ENCODE measurements around the gene TIAM1. TPM values are rescaled to one million over a fixed set of nuclear protein-coding genes. Genes with fewer than 3 reads are reported as not detected.

The TIAM1 gene
- polyA plus RNA-seq, 2 of the 4 experiments (the other 2 are of a cell fraction): 0.23 to 0.40 TPM

- POLR2A ChIA-PET: no interaction called here
- TF ChIP-seq HDAC2 (IDR thresholded peaks at IDR 0.05): no peak
- TF ChIP-seq MAZ (IDR thresholded peaks at IDR 0.05; ENCODE audit: borderline replicate concordance, low read depth, low read length): no peak
- no peak for TF ChIP-seq RFX5 (IDR thresholded peaks at IDR 0.05)
- no peak for TF ChIP-seq RAD21 (conservative IDR thresholded peaks at IDR 0.05 in 1 of 2, IDR thresholded peaks at IDR 0.05 in 1 of 2)
- no peak for TF ChIP-seq ZFP36 (IDR thresholded peaks at IDR 0.05; ENCODE audit: borderline replicate concordance, partially characterized antibody)
- DNase-seq (ENCODE audit: low read depth in 1 of 2, low spot score in 1 of 2): no peak
- no peak for ATAC-seq
- no peak for FAIRE-seq
- H3K27ac ChIP-seq: no peak overlapping the region
- no peak overlapping the region for H3K4me2 ChIP-seq
- H3K4me1 ChIP-seq: no peaks in the 10 kb centered on the region
- H3K9me3 ChIP-seq: no peaks in the 10 kb centered on the region
- H3K4me3 ChIP-seq: no peak overlapping the region
- WGBS (ENCODE audit: missing lambda C conversion rate): 60% methylated on average over 9 of the region's 9 CpGs
- CTCF ChIA-PET: interaction anchor here (1.6 kb wide), 1 partner anchor 13 kb away, joined by 4 read pairs; no protein-coding TSS in a partner anchor
These were observed 14.5 kb downstream of the TIAM1 start for GRCh38 chr21:31329456-31330143.

GRCh38 chr21:31326522-31327242, 17.4 kb downstream of the TIAM1 start:
- Histone ChIP-seq H3K27ac (no peak overlapping the region), H3K9me3 (no peaks in the 10 kb centered on the region), H3K4me1 (no peaks in the 10 kb centered on the region), H3K4me3 (no peak overlapping the region), H3K4me2 (no peak overlapping the region)
- FAIRE-seq (no peak), ATAC-seq (no peak), DNase-seq (ENCODE audit: low read depth in 1 of 2, low spot score in 1 of 2) (no peak)
- WGBS (ENCODE audit: missing lambda C conversion rate): 33% methylated on average over 14 of the region's 14 CpGs
- CTCF ChIA-PET: interaction anchor here (1.3 kb wide), 1 partner anchor 20 kb away, joined by 5 read pairs; no protein-coding TSS in a partner anchor
- POLR2A ChIA-PET: no interaction called here
- TF ChIP-seq GATA3 (IDR thresholded peaks at IDR 0.05; ENCODE audit: borderline replicate concordance): no peak
- TF ChIP-seq HOXB5 (CRISPR knock-in tag; IDR thresholded peaks at IDR 0.05): no peak
- no peak for TF ChIP-seq RARB (CRISPR knock-in tag; IDR thresholded peaks at IDR 0.05)

- no peaks in the 10 kb centered on the region for H3K9me3 ChIP-seq
- POLR2A ChIA-PET: no interaction called here
- ATAC-seq (no peak), FAIRE-seq (no peak), DNase-seq (ENCODE audit: low read depth in 1 of 2, low spot score in 1 of 2) (no peak)
- H3K4me1 ChIP-seq: no peaks in the 10 kb centered on the region
- TF ChIP-seq NR3C1 (IDR thresholded peaks at IDR 0.05) (no peak), CEBPB (IDR thresholded peaks at IDR 0.05) (no peak), POLR2A (IDR thresholded peaks at IDR 0.05; ENCODE audit: low read length) (no peak), BCL3 (IDR thresholded peaks at IDR 0.05) (no peak), HEYL (CRISPR knock-in tag; IDR thresholded peaks at IDR 0.05) (no peak), MYC (IDR thresholded peaks at IDR 0.05; ENCODE audit: borderline replicate concordance, low read length) (no peak), E2F6 (IDR thresholded peaks at IDR 0.05; ENCODE audit: borderline replicate concordance, low read depth) (no peak), BHLHE40 (IDR thresholded peaks at IDR 0.05; ENCODE audit: low read depth, low read length) (no peak), KDM1A (IDR thresholded peaks at IDR 0.05; ENCODE audit: low read depth) (no peak), CHD2 (IDR thresholded peaks at IDR 0.05; ENCODE audit: low read length, partially characterized antibody) (no peak), ZFP36 (IDR thresholded peaks at IDR 0.05; ENCODE audit: borderline replicate concordance, partially characterized antibody) (no peak), GATA3 (IDR thresholded peaks at IDR 0.05; ENCODE audit: borderline replicate concordance) (no peak), MAZ (IDR thresholded peaks at IDR 0.05; ENCODE audit: borderline replicate concordance, low read depth, low read length) (no peak), REST (IDR thresholded peaks at IDR 0.05) (no peak), FOSB (CRISPR knock-in tag; IDR thresholded peaks at IDR 0.05) (no peak), RARB (CRISPR knock-in tag; IDR thresholded peaks at IDR 0.05) (no peak)
- no peak overlapping the region for H3K27ac ChIP-seq
- no peak overlapping the region for H3K4me2 ChIP-seq
- 42% methylated on average over 2 of the region's 2 CpGs for WGBS (ENCODE audit: missing lambda C conversion rate)
- CTCF ChIA-PET: interaction anchor here (0.6 to 0.7 kb wide), 2 partner anchors 29 to 125 kb away, joined by 3 read pairs; no protein-coding TSS in a partner anchor
- H3K4me3 ChIP-seq: no peak overlapping the region
These were observed 25.1 kb downstream of the TIAM1 start for GRCh38 chr21:31318971-31319370.
